GM23338 (cell line): ENCODE results near the gene ETFA. TPM values are rescaled to one million over a fixed set of nuclear protein-coding genes. Genes with fewer than 3 reads are reported as not detected.

Experiments used
- ATAC-seq: fragments of 200-7000 bp; cut with Tn5 transposase; 3 replicates; pipeline ENCODE4 v1.9.1; 2020
- DNase-seq: peaks from one replicate; pipeline ENCODE4 v3.0.0-alpha.2; 2015; ENCODE audit warnings: low spot score
- H2AFZ ChIP-seq: fragments of 200-600 bp; sonication (generic); 2 replicates; pipeline ENCODE4 v1.8.0; 2016; ENCODE audit warnings: antibody characterized with exemption, mild to moderate bottlenecking, moderate library complexity
- H3F3A ChIP-seq: fragments of 200-600 bp; sonication (generic); replicated peaks from 2 replicates; pipeline ENCODE4 v1.8.0; 2017; ENCODE audit warnings: antibody characterized with exemption, mixed run types, low read depth
- H3K27ac ChIP-seq: fragments of 200-600 bp; sonication (generic); 2 replicates; pipeline ENCODE4 v1.6.1; 2016; ENCODE audit warnings: low read depth
- H3K27me3 ChIP-seq: fragments of 200-600 bp; sonication (generic); 2 replicates; pipeline ENCODE4 v1.8.0; 2016; ENCODE audit warnings: mild to moderate bottlenecking, mixed run types, moderate library complexity; ENCODE audit not compliant: insufficient read depth
- H3K36me3 ChIP-seq: fragments of 200-600 bp; sonication (generic); 2 replicates; pipeline ENCODE4 v1.8.0; 2016; ENCODE audit warnings: mild to moderate bottlenecking; ENCODE audit not compliant: insufficient read depth
- H3K4me1 ChIP-seq: fragments of 200-600 bp; sonication (generic); 2 replicates; pipeline ENCODE4 v1.8.0; 2016; ENCODE audit warnings: mild to moderate bottlenecking, moderate library complexity; ENCODE audit not compliant: insufficient read depth
- H3K4me2 ChIP-seq: fragments of 200-600 bp; sonication (generic); 2 replicates; pipeline ENCODE4 v1.7.1; 2017; ENCODE audit warnings: mixed run types
- H3K4me3 ChIP-seq: fragments of 200-600 bp; sonication (generic); 2 replicates; pipeline ENCODE4 v1.6.1; 2016; ENCODE audit warnings: mixed run types
- H3K79me2 ChIP-seq: fragments of 200-600 bp; sonication (generic); replicated peaks from 2 replicates; pipeline ENCODE4 v1.8.0; 2017; ENCODE audit warnings: mild to moderate bottlenecking; ENCODE audit not compliant: insufficient read depth
- H3K9me2 ChIP-seq: fragments of 200-600 bp; sonication (generic); 2 replicates; pipeline ENCODE4 v1.8.0; 2017; ENCODE audit not compliant: insufficient read depth
- H4K20me1 ChIP-seq: fragments of 200-600 bp; sonication (generic); replicated peaks from 2 replicates; pipeline ENCODE4 v1.8.0; 2017; ENCODE audit warnings: mild to moderate bottlenecking; ENCODE audit not compliant: insufficient read depth
- H3K27ac Mint-ChIP-seq: 2 replicates; pipeline ENCODE4 v1.8.0; 2020; ENCODE audit warnings: inconsistent platforms, mild to moderate bottlenecking, moderate library complexity, mixed read lengths
- H3K27me3 Mint-ChIP-seq: 3 replicates; pipeline ENCODE4 v1.8.0; 2022; ENCODE audit warnings: low read depth, mild to moderate bottlenecking, moderate library complexity, mixed read lengths, inconsistent platforms; ENCODE audit not compliant: insufficient read depth, poor library complexity
- H3K36me3 Mint-ChIP-seq: 3 replicates; pipeline ENCODE4 v1.8.0; 2021; ENCODE audit warnings: low read depth, mild to moderate bottlenecking, inconsistent platforms, moderate library complexity, mixed read lengths
- H3K4me1 Mint-ChIP-seq: 3 replicates; pipeline ENCODE4 v1.8.0; 2020; ENCODE audit warnings: mild to moderate bottlenecking, inconsistent platforms, mixed read lengths
- H3K4me3 Mint-ChIP-seq: 3 replicates; pipeline ENCODE4 v1.8.0; 2021; ENCODE audit warnings: moderate library complexity, mild to moderate bottlenecking, inconsistent platforms, mixed read lengths
- H3K9me3 Mint-ChIP-seq: 3 replicates; pipeline ENCODE4 v1.8.0; 2020; ENCODE audit warnings: moderate library complexity, mild to moderate bottlenecking, inconsistent platforms, mixed read lengths
- CREB1 ChIP-seq: fragments of 250-450 bp; sonication (Bioruptor Pico); IDR thresholded peaks from 2 replicates; pipeline ENCODE4 v1.5.0; 2020; ENCODE audit warnings: low read depth, mild to moderate bottlenecking, moderate library complexity
- NANOG ChIP-seq: IDR thresholded peaks from 2 replicates; pipeline ENCODE4 v1.6.1; 2016; ENCODE audit warnings: antibody characterized with exemption, borderline replicate concordance
- POLR2AphosphoS5 ChIP-seq: IDR thresholded peaks from 2 replicates; pipeline ENCODE4 v1.6.1; 2016; ENCODE audit warnings: antibody characterized with exemption, low read depth
- REST ChIP-seq: IDR thresholded peaks from one replicate; pipeline ENCODE4 v1.6.1; 2018; ENCODE audit warnings: antibody characterized with exemption; ENCODE audit not compliant: unreplicated experiment
- ZNF114 ChIP-seq: fragments of 250-450 bp; sonication (Bioruptor Pico); IDR thresholded peaks from 2 replicates; pipeline ENCODE4 v1.5.0; 2020; ENCODE audit warnings: mild to moderate bottlenecking, moderate library complexity
- polyA plus RNA-seq: library from polyadenylated mRNA; unstranded; fragments of >200 nt; fragmentation: Nextera tagmentation; extraction: Ambion mirVana; gene quantifications from 2 replicates; pipeline ENCODE4 v1.2.1, GENCODE V29; 2016
- total RNA-seq: library from RNA; depleted of rRNA; stranded (reverse); fragments of >200 nt; shearing (Covaris generic); gene quantifications from 2 replicates; pipeline ENCODE4 v1.2.3, GENCODE V29; 2014
- TF ChIP-seq, protein P1 (sequence below): fragments of 250-450 bp; sonication (Bioruptor Pico); IDR thresholded peaks from 2 replicates; pipeline ENCODE4 v1.5.0; 2020; ENCODE audit warnings: mild to moderate bottlenecking, moderate library complexity

ETFA gene
- total and polyA plus RNA-seq, 2 experiments from 2014 or later: 52.9 to 69.1 TPM

DNA sequence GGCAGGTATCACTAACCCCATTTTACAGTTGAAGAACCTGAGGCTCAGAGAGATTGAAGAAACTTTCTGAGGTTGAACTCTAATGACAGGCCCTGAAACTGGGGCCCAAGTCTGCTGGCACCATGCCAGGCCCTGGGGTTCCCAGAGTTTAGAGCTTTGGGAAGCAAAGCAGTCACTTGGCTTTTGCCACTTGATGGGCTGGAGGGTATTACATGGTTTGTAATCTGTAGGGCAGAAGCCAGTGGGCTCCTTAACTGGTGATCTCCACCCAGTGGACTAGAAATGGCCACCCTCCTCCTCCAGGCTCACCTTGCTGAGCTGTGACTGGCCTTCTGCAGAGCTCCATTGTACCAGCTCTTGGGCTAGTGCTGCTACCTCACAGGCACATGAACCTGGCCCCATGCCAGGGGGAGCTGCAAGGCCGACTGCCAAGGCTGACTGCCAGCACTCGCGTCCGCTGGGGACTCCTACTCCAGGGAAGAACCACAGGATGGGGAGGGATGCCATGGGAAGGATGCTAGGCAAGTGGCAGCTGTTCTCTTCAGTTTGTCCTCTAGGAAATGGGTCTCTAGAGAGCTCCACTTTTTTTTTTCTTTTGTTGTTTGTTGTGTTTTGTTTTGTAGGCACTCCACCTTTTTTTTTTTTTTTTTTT is 104.8 kb downstream of the ETFA start:
- Histone ChIP-seq H3K27me3 (no peaks in the 10 kb centered on the region), H3K27ac (no peak overlapping the region), H3K4me3 (no peak overlapping the region), H3K9me2 (0 out of 2 replicates have a peak, but pooled peaks cover 4% of the 10 kb centered on the region), H2AFZ (no peak overlapping the region), H3K36me3 (no peaks in the 10 kb centered on the region), H3K79me2 (no peaks in the 10 kb centered on the region), H3K4me2 (no peak overlapping the region), H3F3A (no peaks in the 10 kb centered on the region), H4K20me1 (no peaks in the 10 kb centered on the region; the same call in 1 of the 2 replicates), H3K4me1 (no peaks in the 10 kb centered on the region)
- DNase-seq (no peak), ATAC-seq (no peak)
- Mint-ChIP-seq H3K4me1 (no peaks in the 10 kb centered on the region; the same call in 1 of the 3 replicates), H3K4me3 (no peak overlapping the region), H3K27me3 (peaks cover 8% of the 10 kb centered on the region), H3K36me3 (no peaks in the 10 kb centered on the region; the same call in 2 of the 3 replicates), H3K27ac (no peak overlapping the region), H3K9me3 (no peaks in the 10 kb centered on the region)
- TF ChIP-seq ZNF114: no peak
- TF ChIP-seq, protein P1, sequence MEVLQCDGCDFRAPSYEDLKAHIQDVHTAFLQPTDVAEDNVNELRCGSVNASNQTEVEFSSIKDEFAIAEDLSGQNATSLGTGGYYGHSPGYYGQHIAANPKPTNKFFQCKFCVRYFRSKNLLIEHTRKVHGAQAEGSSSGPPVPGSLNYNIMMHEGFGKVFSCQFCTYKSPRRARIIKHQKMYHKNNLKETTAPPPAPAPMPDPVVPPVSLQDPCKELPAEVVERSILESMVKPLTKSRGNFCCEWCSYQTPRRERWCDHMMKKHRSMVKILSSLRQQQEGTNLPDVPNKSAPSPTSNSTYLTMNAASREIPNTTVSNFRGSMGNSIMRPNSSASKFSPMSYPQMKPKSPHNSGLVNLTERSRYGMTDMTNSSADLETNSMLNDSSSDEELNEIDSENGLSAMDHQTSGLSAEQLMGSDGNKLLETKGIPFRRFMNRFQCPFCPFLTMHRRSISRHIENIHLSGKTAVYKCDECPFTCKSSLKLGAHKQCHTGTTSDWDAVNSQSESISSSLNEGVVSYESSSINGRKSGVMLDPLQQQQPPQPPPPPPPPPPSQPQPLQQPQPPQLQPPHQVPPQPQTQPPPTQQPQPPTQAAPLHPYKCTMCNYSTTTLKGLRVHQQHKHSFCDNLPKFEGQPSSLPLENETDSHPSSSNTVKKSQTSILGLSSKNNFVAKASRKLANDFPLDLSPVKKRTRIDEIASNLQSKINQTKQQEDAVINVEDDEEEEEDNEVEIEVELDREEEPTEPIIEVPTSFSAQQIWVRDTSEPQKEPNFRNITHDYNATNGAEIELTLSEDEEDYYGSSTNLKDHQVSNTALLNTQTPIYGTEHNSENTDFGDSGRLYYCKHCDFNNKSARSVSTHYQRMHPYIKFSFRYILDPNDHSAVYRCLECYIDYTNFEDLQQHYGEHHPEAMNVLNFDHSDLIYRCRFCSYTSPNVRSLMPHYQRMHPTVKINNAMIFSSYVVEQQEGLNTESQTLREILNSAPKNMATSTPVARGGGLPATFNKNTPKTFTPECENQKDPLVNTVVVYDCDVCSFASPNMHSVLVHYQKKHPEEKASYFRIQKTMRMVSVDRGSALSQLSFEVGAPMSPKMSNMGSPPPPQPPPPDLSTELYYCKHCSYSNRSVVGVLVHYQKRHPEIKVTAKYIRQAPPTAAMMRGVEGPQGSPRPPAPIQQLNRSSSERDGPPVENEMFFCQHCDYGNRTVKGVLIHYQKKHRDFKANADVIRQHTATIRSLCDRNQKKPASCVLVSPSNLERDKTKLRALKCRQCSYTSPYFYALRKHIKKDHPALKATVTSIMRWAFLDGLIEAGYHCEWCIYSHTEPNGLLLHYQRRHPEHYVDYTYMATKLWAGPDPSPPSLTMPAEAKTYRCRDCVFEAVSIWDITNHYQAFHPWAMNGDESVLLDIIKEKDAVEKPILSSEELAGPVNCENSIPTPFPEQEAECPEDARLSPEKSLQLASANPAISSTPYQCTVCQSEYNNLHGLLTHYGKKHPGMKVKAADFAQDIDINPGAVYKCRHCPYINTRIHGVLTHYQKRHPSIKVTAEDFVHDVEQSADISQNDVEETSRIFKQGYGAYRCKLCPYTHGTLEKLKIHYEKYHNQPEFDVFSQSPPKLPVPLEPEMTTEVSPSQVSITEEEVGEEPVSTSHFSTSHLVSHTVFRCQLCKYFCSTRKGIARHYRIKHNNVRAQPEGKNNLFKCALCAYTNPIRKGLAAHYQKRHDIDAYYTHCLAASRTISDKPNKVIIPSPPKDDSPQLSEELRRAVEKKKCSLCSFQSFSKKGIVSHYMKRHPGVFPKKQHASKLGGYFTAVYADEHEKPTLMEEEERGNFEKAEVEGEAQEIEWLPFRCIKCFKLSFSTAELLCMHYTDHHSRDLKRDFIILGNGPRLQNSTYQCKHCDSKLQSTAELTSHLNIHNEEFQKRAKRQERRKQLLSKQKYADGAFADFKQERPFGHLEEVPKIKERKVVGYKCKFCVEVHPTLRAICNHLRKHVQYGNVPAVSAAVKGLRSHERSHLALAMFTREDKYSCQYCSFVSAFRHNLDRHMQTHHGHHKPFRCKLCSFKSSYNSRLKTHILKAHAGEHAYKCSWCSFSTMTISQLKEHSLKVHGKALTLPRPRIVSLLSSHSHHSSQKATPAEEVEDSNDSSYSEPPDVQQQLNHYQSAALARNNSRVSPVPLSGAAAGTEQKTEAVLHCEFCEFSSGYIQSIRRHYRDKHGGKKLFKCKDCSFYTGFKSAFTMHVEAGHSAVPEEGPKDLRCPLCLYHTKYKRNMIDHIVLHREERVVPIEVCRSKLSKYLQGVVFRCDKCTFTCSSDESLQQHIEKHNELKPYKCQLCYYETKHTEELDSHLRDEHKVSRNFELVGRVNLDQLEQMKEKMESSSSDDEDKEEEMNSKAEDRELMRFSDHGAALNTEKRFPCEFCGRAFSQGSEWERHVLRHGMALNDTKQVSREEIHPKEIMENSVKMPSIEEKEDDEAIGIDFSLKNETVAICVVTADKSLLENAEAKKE (CRISPR knock-in tag): no peak
- no peak for TF ChIP-seq POLR2AphosphoS5
- TF ChIP-seq NANOG: no peak
- TF ChIP-seq REST: no peak
- TF ChIP-seq CREB1: no peak
